H1 (cell line): ENCODE data around the gene ABCA5. TPM values are rescaled to one million over a fixed set of nuclear protein-coding genes. Genes with fewer than 3 reads are reported as not detected.

Experiments used
- ASH2L ChIP-seq: fragments of 200-600, 300-600 bp; sonication (generic); IDR thresholded peaks from one replicate; pipeline ENCODE4 v1.7.1; 2017; ENCODE audit warnings: low read length
- BACH1 ChIP-seq: IDR thresholded peaks from 2 replicates; pipeline ENCODE4 v1.6.1; 2012; ENCODE audit warnings: low read length, improper control_type of control experiment
- BRCA1 ChIP-seq: IDR thresholded peaks from 2 replicates; pipeline ENCODE4 v1.6.1; 2012; ENCODE audit warnings: low read depth, low read length, improper control_type of control experiment
- CBX5 ChIP-seq: fragments of 300-800, 300-1000 bp; sonication (generic); IDR thresholded peaks from 2 replicates; pipeline ENCODE4 v1.7.1; 2016; ENCODE audit warnings: antibody characterized with exemption, low read length, low read depth
- FOSL1 ChIP-seq: IDR thresholded peaks from 2 replicates; pipeline ENCODE4 v1.6.1; 2011; ENCODE audit warnings: mild to moderate bottlenecking, low read depth, low read length, moderate library complexity; ENCODE audit not compliant: insufficient read depth
- RNF2 ChIP-seq: fragments of 200-900, 300-1000 bp; sonication (generic); IDR thresholded peaks from 2 replicates; pipeline ENCODE4 v1.7.1; 2016; ENCODE audit warnings: borderline replicate concordance, low read depth, mild to moderate bottlenecking, antibody characterized with exemption, low read length; ENCODE audit not compliant: poor library complexity, severe bottlenecking; ENCODE audit errors: missing control alignments
- TBP ChIP-seq: IDR thresholded peaks from 2 replicates; pipeline ENCODE4 v1.6.1; 2011; ENCODE audit warnings: low read depth, low read length, improper control_type of control experiment
- TCF12 ChIP-seq: IDR thresholded peaks from 2 replicates; pipeline ENCODE4 v1.6.1; 2011; ENCODE audit warnings: low read depth, mild to moderate bottlenecking, low read length
- polyA plus RNA-seq, 7 experiments: library from polyadenylated mRNA; depleted of rRNA in 3 of 7; stranded (reverse) in 5 of 7; unstranded in 2 of 7; fragments of >200 nt in 5 of 7; fragments of 200-250 nt in 2 of 7; gene quantifications; 1 replicate in 5 of 7; 2 replicates in 1 of 7; 4 replicates in 1 of 7; pipeline versions ENCODE4 v1.2.1 to v1.2.3, GENCODE V29; 2011 to 2013; ENCODE audit warnings: missing spikeins in 2 of 7, mixed read lengths in 2 of 7
- total RNA-seq: library from RNA; stranded (reverse); fragmentation: NEBNext Ultra II Directional; extraction: Animal tissue kit (Norgen Biotek cat#: 25700); gene quantifications from 2 replicates; pipeline ENCODE4 v1.2.1, GENCODE V29; 2021
- TF ChIP-seq, protein P1 (sequence below): fragments of 300-600 bp; sonication (generic); IDR thresholded peaks from 2 replicates; pipeline ENCODE4 v1.7.1; 2012; ENCODE audit warnings: low read length, moderate library complexity, mild to moderate bottlenecking, inconsistent platforms; ENCODE audit not compliant: insufficient replicate concordance
- TF ChIP-seq, protein P2 (sequence below): IDR thresholded peaks from 2 replicates; pipeline ENCODE4 v1.6.1; 2012; ENCODE audit warnings: low read length, inconsistent platforms

ABCA5 gene
- total and polyA plus RNA-seq, 2 of the 8 experiments (the other 6 are each of a cell fraction or from before 2014, with no cell fraction given) = 1.3 to 4.1 TPM

DNA sequence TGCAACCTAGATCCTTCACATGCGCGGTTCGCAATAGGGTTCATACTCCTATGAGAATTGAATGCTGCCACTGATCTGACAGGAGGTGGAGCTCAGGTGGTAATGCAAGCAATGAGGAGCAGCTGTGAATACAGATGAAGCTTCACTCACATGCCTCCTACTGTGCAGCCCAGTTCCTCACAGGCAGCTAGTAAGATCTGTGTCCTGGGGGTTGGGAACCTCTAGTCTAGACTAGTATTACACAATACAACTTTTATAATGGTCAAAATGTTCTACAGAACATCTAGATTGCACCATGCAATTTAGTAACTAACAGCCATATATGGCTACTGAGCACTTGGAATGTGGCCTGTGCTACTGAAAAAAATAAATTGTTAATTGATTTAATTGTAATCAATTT lies 26.7 kb downstream of the ABCA5 start (continued):
- TF ChIP-seq, protein P1, sequence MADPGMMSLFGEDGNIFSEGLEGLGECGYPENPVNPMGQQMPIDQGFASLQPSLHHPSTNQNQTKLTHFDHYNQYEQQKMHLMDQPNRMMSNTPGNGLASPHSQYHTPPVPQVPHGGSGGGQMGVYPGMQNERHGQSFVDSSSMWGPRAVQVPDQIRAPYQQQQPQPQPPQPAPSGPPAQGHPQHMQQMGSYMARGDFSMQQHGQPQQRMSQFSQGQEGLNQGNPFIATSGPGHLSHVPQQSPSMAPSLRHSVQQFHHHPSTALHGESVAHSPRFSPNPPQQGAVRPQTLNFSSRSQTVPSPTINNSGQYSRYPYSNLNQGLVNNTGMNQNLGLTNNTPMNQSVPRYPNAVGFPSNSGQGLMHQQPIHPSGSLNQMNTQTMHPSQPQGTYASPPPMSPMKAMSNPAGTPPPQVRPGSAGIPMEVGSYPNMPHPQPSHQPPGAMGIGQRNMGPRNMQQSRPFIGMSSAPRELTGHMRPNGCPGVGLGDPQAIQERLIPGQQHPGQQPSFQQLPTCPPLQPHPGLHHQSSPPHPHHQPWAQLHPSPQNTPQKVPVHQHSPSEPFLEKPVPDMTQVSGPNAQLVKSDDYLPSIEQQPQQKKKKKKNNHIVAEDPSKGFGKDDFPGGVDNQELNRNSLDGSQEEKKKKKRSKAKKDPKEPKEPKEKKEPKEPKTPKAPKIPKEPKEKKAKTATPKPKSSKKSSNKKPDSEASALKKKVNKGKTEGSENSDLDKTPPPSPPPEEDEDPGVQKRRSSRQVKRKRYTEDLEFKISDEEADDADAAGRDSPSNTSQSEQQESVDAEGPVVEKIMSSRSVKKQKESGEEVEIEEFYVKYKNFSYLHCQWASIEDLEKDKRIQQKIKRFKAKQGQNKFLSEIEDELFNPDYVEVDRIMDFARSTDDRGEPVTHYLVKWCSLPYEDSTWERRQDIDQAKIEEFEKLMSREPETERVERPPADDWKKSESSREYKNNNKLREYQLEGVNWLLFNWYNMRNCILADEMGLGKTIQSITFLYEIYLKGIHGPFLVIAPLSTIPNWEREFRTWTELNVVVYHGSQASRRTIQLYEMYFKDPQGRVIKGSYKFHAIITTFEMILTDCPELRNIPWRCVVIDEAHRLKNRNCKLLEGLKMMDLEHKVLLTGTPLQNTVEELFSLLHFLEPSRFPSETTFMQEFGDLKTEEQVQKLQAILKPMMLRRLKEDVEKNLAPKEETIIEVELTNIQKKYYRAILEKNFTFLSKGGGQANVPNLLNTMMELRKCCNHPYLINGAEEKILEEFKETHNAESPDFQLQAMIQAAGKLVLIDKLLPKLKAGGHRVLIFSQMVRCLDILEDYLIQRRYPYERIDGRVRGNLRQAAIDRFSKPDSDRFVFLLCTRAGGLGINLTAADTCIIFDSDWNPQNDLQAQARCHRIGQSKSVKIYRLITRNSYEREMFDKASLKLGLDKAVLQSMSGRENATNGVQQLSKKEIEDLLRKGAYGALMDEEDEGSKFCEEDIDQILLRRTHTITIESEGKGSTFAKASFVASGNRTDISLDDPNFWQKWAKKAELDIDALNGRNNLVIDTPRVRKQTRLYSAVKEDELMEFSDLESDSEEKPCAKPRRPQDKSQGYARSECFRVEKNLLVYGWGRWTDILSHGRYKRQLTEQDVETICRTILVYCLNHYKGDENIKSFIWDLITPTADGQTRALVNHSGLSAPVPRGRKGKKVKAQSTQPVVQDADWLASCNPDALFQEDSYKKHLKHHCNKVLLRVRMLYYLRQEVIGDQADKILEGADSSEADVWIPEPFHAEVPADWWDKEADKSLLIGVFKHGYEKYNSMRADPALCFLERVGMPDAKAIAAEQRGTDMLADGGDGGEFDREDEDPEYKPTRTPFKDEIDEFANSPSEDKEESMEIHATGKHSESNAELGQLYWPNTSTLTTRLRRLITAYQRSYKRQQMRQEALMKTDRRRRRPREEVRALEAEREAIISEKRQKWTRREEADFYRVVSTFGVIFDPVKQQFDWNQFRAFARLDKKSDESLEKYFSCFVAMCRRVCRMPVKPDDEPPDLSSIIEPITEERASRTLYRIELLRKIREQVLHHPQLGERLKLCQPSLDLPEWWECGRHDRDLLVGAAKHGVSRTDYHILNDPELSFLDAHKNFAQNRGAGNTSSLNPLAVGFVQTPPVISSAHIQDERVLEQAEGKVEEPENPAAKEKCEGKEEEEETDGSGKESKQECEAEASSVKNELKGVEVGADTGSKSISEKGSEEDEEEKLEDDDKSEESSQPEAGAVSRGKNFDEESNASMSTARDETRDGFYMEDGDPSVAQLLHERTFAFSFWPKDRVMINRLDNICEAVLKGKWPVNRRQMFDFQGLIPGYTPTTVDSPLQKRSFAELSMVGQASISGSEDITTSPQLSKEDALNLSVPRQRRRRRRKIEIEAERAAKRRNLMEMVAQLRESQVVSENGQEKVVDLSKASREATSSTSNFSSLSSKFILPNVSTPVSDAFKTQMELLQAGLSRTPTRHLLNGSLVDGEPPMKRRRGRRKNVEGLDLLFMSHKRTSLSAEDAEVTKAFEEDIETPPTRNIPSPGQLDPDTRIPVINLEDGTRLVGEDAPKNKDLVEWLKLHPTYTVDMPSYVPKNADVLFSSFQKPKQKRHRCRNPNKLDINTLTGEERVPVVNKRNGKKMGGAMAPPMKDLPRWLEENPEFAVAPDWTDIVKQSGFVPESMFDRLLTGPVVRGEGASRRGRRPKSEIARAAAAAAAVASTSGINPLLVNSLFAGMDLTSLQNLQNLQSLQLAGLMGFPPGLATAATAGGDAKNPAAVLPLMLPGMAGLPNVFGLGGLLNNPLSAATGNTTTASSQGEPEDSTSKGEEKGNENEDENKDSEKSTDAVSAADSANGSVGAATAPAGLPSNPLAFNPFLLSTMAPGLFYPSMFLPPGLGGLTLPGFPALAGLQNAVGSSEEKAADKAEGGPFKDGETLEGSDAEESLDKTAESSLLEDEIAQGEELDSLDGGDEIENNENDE = no peak
- TF ChIP-seq CBX5 (no peak), TCF12 (no peak), ASH2L (no peak), TBP (no peak), BACH1 (no peak), BRCA1 (no peak), FOSL1 (no peak), RNF2 (no peak)
- TF ChIP-seq, protein P2, sequence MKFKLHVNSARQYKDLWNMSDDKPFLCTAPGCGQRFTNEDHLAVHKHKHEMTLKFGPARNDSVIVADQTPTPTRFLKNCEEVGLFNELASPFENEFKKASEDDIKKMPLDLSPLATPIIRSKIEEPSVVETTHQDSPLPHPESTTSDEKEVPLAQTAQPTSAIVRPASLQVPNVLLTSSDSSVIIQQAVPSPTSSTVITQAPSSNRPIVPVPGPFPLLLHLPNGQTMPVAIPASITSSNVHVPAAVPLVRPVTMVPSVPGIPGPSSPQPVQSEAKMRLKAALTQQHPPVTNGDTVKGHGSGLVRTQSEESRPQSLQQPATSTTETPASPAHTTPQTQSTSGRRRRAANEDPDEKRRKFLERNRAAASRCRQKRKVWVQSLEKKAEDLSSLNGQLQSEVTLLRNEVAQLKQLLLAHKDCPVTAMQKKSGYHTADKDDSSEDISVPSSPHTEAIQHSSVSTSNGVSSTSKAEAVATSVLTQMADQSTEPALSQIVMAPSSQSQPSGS = no peak
